UCSD-AML1 (cell line): Measurements from ENCODE around the gene DOLPP1.
"Not testable (repeated sequence)": the region's sequence is repeated elsewhere in the genome, so short reads cannot be mapped to it uniquely, and the experiment has no call there.

Experiments
- DNase-seq: peaks from one replicate; lab custom pipeline; 2025; ENCODE audit not compliant: unreplicated experiment; lab: John Stamatoyannopoulos, UW

The DOLPP1 gene

GRCh38 chr9:129080601-129081387, at the start of gene DOLPP1:
TSS of gene DOLPP1 (plus strand) at chr9:129081111. CDS start at chr9:129081132, 21 bp downstream.
- DNase-seq: peak; percentile 99

- DNase-seq: no peak
Observed at GRCh38 chr9:129031514-129031913, 49.4 kb upstream of the DOLPP1 start.

- no peak for DNase-seq
Observed at GRCh38 chr9:129032541-129033159, 48.3 kb upstream of the DOLPP1 start.

- no peak for DNase-seq
Observed at GRCh38 chr9:129033216-129033615, 47.7 kb upstream of the DOLPP1 start.

- DNase-seq: not testable (repeated sequence)
Observed at GRCh38 chr9:129035838-129036237, 45.1 kb upstream of the DOLPP1 start.

- peak; percentile 97 for DNase-seq
Observed at GRCh38 chr9:129036241-129036922, 44.5 kb upstream of the DOLPP1 start, which contains the start of gene MIGA2. TSS of gene MIGA2 (plus strand) at chr9:129036626. CDS start at chr9:129040595, 3,969 bp downstream.

- no peak for DNase-seq
Observed at GRCh38 chr9:129036923-129037766, 43.8 kb upstream of the DOLPP1 start.

- no peak for DNase-seq
Observed at GRCh38 chr9:129037767-129038098, 43.2 kb upstream of the DOLPP1 start.

- DNase-seq: no peak
Observed at GRCh38 chr9:129038109-129038852, 42.6 kb upstream of the DOLPP1 start.

GRCh38 chr9:129040113-129040643, 40.7 kb upstream of the DOLPP1 start:
- no peak for DNase-seq

- no peak for DNase-seq
Observed at GRCh38 chr9:129042016-129042415, 38.9 kb upstream of the DOLPP1 start.

- DNase-seq: no peak
Observed at GRCh38 chr9:129052592-129052991, 28.3 kb upstream of the DOLPP1 start.

GRCh38 chr9:129053020-129053419, 27.9 kb upstream of the DOLPP1 start:
- no peak for DNase-seq

GRCh38 chr9:129054163-129054851, 26.6 kb upstream of the DOLPP1 start:
- no peak for DNase-seq

- DNase-seq: no peak
Observed at GRCh38 chr9:129058965-129059795, 21.7 kb upstream of the DOLPP1 start.

- DNase-seq: no peak
Observed at GRCh38 chr9:129059796-129060785, 20.8 kb upstream of the DOLPP1 start.

GRCh38 chr9:129060991-129061390, 19.9 kb upstream of the DOLPP1 start:
- DNase-seq: no peak
